ENCODE measurements around the gene CIB2.

CIB2 gene

DNA sequence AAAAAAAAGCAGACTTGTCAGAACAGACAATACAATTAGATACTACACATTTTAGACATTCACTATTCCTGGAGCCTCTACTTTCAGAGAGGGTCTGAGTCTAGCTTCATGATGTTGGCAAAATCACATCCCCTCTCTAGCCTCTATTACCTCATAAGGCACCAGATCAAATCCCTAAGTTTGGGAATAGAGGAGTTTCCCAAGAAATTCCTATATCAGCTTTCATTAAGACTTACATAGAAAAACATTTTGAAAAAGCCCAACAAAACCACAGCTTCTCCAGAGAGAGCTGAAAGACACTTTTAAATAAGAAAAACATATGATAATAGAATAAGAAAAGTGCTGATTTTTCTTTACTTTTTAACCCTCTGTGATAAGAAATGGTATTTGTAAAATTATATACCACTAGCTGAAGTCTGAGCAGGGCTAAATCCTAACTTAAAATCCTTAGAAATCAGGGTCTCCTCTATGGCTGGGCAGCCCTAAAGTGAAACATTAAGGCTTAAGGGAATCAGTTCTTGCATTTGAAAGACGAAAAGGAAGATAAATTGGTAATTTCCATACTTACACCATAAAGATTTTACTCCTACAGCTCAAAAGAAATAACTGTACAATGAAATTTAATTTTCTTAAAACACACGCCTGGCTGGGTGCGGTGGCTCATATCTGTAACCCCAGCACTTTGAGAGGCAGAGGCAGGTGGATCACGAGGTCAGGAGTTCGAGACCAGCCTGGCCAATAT is 58.0 kb downstream of the CIB2 start:
- no peak for ATAC-seq
- Mint-ChIP-seq H3K4me1 (peaks cover 28% of the 10 kb centered on the region), H3K27me3 (no peaks in the 10 kb centered on the region), H3K4me3 (no peak overlapping the region), H3K9me3 (no peaks in the 10 kb centered on the region), H3K36me3 (no peaks in the 10 kb centered on the region), H3K27ac (no peak overlapping the region)

DNA sequence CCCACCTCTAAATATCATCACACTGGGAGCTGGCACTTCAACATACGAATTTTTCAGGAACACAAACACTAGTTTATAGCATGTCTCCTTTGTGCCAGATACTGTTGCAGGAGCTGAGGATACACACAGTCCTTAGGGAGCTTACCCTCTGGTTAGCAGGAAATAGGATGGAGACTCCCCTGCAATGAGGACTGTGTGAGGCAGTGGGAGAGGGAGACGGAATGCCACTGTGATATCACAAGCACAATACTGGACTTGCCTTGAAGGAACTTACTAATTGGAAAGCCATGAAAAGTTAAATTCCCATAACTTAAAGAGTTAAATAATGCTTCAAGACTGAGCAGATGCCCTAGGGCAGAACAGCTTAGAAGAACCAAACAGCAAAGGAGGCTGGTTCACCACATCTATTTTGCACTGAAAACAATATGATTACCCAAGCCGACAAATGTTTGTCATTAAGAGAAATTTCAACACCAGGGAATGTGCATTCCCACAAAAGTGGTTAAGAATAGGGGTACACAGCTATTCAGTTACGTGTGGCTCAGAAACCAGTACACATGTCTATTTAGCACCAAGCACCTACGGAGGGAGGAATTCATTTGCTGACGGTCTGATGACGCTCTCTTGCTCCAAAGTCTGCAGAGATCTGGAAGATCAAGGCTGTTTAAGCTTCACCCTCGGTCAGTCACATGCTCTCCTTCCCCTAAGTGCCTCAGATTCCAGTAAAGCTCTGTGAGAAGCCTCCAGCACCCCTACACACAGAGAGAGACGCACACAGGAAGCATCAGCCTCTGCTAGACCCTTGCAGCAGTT is 59.0 kb downstream of the CIB2 start:
- Mint-ChIP-seq H3K27me3 (no peaks in the 10 kb centered on the region), H3K27ac (no peak overlapping the region), H3K9me3 (no peaks in the 10 kb centered on the region), H3K4me3 (no peak overlapping the region), H3K36me3 (no peaks in the 10 kb centered on the region), H3K4me1 (peaks cover 23% of the 10 kb centered on the region)
- no peak for ATAC-seq

DNA sequence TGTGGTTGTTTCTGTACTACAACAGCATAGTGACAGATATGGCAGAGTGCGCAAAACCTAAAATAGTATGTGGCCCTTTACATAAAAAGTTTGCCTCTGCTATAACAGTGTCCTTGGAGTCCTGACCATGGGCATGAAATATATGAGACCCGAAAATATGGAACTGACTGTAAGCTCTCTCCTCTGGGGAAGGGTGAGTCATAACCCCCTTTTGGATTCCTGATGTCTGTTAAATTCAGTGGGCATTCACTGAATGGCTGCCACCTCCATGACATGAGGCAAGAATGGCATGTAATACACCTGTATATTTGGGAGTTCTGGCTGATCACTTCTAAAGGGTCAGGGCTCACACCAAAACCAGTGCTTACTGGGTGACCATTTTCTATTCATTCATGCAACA is 59.9 kb downstream of the CIB2 start:
- Mint-ChIP-seq H3K27me3 (no peaks in the 10 kb centered on the region), H3K9me3 (no peaks in the 10 kb centered on the region), H3K27ac (no peak overlapping the region), H3K4me3 (no peak overlapping the region), H3K4me1 (peaks cover 16% of the 10 kb centered on the region), H3K36me3 (no peaks in the 10 kb centered on the region)
- ATAC-seq, result no peak

DNA sequence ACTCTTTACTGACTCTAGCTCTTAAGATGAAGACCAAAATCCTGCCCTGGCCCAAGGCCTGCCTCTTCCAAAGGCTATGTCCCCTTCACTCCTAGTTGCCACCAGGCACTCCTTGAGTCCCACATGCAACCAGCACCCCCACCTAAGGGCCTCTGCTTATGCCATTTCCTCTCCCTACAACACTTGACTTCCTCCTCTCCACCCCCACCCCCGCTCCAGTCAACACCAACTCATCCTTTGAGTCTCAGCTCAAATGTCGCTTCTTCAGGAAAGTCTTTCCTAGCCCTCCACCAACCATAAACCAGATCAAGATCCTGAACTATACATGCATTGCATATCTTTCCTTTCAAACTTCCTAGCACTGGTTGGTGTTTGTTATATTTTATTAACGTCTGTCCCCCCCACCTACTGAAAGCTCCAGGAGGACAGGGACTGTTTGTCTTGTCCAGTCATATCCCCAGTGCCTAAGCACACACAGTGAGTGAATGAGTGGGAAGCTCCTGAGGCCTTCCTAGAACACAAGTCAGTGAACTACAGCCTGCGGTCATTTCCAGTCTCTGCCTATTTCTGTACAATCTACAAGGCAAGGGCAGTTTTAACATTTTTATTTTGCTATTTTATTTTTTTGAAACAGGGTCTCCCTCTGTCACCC is 61.1 kb downstream of the CIB2 start:
- no peak for ATAC-seq
- Mint-ChIP-seq H3K9me3 (no peaks in the 10 kb centered on the region), H3K36me3 (no peaks in the 10 kb centered on the region), H3K27me3 (no peaks in the 10 kb centered on the region), H3K27ac (peak overlapping the region; percentile 43), H3K4me1 (peaks cover 7% of the 10 kb centered on the region), H3K4me3 (no peak overlapping the region)

DNA sequence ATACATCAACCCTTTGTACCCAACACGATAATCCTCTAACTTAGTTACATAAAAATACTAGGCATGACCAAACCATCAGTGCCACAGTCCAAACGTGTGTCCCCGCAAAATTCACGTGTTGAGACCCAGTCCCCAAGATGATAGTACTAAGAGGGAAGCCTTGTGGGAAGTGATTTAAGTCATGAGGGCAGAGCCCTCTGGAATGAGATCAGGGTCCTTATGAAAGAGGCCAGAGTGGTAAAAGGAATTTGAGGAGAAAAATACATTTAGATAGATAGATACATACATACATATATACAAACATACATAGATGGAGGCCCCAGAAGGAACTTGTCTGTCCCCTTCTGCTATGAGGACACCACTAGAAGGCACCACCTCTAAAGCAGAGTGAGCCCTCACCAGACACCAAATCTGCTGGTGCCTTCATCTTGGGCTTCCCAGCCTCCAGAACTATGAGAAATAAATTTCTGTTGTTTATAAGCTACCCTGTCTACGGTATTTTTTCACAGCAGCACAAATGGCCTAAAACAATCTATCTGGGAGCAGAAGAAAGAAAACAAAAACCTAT is 61.7 kb downstream of the CIB2 start:
- Mint-ChIP-seq H3K27ac (peak overlapping the region; percentile 43), H3K36me3 (no peaks in the 10 kb centered on the region), H3K27me3 (no peaks in the 10 kb centered on the region), H3K9me3 (no peaks in the 10 kb centered on the region), H3K4me1 (peaks cover 7% of the 10 kb centered on the region), H3K4me3 (no peak overlapping the region)
- ATAC-seq, result no peak

DNA sequence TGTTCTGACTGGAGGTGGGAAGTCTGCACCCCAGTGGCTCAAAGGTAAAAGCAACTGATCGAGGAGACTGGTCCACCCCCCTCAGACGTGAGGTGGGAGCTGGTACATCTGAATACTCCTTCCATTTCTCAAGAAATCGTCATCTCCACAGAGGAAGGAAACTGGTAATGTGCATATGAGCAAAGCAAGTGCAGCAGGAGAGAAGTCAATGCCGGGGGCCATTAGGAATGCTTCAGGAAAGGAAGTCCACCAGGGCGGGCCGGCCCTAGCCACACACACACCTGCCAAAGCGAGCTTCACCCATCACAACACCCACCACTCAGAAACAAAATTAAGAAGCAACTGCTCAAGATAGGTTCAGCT is 62.2 kb downstream of the CIB2 start:
- no peaks in the 10 kb centered on the region for H3K36me3 Mint-ChIP-seq
- no peaks in the 10 kb centered on the region for H3K27me3 Mint-ChIP-seq
- peak overlapping the region; percentile 43 for H3K27ac Mint-ChIP-seq
- no peaks in the 10 kb centered on the region for H3K9me3 Mint-ChIP-seq
- peaks cover 7% of the 10 kb centered on the region for H3K4me1 Mint-ChIP-seq
- H3K4me3 Mint-ChIP-seq, result peak overlapping the region; percentile 30
- peak; percentile 52 for ATAC-seq

DNA sequence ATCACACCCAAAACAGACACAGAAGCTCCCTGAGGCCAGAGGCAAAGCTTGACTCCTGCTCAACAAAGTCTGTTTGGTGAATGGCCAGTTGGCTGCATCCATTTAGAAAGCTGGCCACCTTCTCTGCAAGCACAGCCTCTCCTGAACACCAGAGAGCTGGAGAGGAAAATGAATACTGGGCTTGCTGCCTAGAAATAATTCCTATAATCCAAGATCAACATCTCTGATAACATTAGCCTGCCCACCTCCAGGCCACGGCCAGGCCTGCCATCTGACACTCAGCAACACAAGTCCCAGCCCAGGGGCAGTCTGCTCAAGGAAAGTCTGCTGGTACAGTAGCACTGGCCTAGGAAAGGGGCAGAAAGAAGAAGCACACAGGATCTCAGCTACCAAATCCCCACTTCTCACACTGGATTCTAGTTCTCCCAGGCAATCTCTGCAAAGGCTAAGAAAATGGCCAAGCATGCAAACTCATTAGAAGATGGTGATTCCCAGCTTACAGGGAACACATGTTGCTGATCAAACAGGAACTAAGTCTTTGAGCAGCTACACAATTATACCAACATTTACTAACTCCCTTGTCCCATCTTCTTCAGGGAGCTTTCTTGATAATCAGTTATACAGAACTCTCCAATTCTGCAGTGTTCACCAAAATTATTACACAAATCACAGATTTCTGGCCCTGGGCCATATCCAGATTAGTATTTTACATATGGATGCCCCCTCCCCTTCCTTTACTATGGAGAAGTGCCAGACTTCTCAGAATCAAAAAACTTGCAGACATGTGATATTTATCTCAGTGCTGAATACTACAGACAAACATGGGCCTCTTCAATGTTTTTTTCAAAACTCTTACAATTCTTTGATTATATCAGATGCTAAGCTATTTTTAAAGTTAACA is 63.7 kb downstream of the CIB2 start:
- H3K27ac Mint-ChIP-seq, result no peak overlapping the region

DNA sequence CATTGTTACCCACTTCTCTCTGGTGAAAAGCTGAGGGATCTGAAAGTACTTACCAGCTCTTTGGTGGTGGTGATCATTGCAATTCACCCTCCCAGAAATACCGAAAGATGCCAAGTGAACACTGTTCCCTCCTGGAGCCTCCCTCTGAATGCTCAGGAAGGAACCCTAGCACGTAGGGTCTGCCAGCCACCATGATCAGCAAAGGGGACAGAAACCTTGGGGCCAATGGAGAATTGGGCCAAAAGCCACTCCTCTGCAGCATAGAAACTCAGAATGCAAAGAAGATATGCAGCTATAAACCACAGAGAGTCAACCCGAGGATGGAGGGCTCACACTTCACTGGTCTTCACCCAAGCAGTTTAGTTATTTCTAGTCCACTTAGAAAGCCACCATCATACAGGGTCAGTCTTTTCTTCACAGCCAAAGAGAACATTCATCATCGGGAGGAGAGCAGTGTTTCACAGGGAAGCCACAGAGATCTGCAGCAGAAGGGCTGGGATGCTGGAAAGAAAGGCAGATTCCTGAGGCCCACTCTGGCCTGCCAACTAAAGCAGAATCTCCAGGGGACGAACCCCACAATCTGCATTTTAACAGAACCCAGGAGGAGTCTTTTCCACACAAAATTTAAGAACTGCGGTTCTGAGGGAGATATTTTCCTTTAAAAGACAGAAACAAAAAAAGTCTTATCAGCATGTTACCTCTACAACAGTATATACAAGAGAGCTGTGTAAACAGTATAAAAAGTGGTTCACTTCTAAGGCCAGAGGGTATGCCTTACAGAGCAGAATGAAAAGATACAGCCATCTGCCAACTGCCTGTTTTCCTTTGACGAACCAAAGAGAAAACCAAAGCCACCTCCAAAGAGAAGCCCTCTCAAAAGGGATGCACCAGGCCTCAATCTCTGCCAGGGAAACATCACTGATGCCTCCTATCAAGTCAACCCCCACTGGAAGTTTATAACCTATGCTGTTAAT is 65.0 kb downstream of the CIB2 start:
- H3K27ac Mint-ChIP-seq, result no peak overlapping the region

More for the DNA sequence above, 63.7 kb downstream of the CIB2 start:
- ATAC-seq, result no peak
- no peak overlapping the region for H3K4me3 Mint-ChIP-seq
- peaks cover under 1% of the 10 kb centered on the region for H3K4me1 Mint-ChIP-seq
- no peaks in the 10 kb centered on the region for H3K27me3 Mint-ChIP-seq
- H3K36me3 Mint-ChIP-seq, result no peaks in the 10 kb centered on the region
- H3K9me3 Mint-ChIP-seq, result no peaks in the 10 kb centered on the region

DNA sequence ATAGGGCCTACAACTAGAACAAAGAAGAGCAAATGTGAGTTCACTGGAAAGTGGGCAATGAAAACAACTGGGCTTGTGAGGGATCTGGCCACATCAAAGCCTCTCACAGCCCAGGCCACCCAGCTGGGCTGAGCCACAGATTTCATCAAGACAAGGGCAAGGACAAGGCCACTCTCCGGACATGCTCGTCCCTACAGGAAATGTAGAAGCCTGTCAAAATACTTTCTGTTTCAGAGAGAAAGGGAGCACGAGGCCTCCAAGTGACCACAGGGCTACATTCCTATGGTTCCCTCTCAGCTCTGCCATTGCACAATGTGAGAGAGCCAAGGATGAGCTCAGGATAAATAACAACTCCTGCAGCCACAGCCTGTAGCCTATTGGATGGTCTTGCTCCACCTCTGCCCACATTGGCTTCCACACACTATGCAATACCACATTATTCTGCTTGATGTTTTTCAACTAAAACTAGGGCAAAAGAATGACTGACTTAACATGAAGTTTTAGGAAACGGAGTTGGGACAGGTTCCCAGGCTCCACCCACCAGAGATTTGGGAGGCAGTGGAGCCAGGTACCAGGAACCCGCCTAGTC is 65.9 kb downstream of the CIB2 start:
- Mint-ChIP-seq H3K4me3 (no peak overlapping the region), H3K27me3 (no peaks in the 10 kb centered on the region), H3K36me3 (no peaks in the 10 kb centered on the region), H3K27ac (no peak overlapping the region), H3K4me1 (peaks cover 5% of the 10 kb centered on the region), H3K9me3 (no peaks in the 10 kb centered on the region)
- no peak for ATAC-seq

More for the DNA sequence above, 65.0 kb downstream of the CIB2 start:
- H3K4me3 Mint-ChIP-seq, result no peak overlapping the region
- H3K27me3 Mint-ChIP-seq, result no peaks in the 10 kb centered on the region
- peak; percentile 86 for ATAC-seq
- peaks cover 5% of the 10 kb centered on the region for H3K4me1 Mint-ChIP-seq
- H3K9me3 Mint-ChIP-seq, result no peaks in the 10 kb centered on the region
- no peaks in the 10 kb centered on the region for H3K36me3 Mint-ChIP-seq

DNA sequence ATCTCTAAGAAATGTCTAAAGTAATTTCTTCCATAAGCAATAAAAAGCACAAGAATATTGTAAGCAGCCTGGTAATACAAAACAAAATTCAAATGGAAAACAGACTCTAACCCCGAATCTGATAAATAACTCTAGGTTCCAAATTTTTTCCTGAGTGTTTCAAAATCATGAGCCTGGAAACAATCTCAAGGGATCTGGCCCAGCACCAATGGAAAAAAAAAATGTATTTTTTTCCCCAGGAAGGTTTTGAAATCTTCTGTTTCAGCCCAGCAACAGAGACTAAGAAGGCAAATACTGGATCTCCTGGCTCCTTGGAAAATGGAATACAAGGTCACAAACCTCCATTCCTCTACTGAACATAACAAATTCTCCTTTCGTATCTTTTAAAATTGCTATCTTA is 66.7 kb downstream of the CIB2 start:
- no peak for ATAC-seq

DNA sequence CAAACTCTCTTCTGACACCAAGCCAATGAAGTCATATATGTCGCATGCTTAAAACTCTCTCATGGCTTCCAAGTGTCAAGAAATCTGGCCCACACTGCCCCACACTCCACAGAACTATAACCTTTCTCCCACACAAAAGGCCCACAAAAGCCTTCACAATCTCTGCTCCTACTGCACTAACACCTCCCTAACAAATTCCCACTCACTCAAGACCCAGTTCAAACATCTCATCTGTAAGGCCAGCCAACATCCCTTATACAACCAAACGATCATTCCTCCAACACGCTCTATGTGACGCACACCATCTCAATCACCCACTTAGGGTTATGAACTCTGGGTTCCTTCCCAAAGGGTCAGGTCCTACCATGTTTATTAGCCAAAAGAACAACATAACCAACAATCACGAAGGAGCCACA is 67.3 kb downstream of the CIB2 start:
- peaks cover 13% of the 10 kb centered on the region for H3K4me1 Mint-ChIP-seq

More for the DNA sequence above, 66.7 kb downstream of the CIB2 start:
- peaks cover 8% of the 10 kb centered on the region for H3K4me1 Mint-ChIP-seq
- no peak overlapping the region for H3K27ac Mint-ChIP-seq
- no peak overlapping the region for H3K4me3 Mint-ChIP-seq
- H3K27me3 Mint-ChIP-seq, result no peaks in the 10 kb centered on the region
- no peaks in the 10 kb centered on the region for H3K9me3 Mint-ChIP-seq
- H3K36me3 Mint-ChIP-seq, result no peaks in the 10 kb centered on the region

DNA sequence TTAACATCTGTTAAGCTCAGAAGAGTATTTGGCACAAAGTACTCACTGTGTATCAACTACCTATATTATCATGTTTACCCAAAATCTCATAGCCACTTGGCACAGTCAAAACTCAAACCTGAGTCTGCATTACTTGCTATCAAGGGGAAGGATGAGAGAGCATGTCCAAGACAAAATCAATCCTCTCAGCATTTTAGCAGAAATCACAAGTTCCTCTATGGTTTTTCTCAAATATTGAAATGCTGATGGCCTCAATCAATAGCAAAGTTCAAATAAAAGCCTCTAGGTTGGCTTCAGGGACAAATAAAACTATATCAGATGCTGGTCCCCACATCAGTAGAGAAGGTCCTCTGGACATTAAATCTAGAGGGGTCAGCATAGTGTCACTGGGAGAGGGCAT is 68.0 kb downstream of the CIB2 start:
- Mint-ChIP-seq H3K9me3 (no peaks in the 10 kb centered on the region), H3K4me3 (no peak overlapping the region), H3K36me3 (no peaks in the 10 kb centered on the region), H3K27me3 (no peaks in the 10 kb centered on the region), H3K27ac (no peak overlapping the region), H3K4me1 (peaks cover 17% of the 10 kb centered on the region)
- ATAC-seq, result no peak

More for the DNA sequence above, 67.3 kb downstream of the CIB2 start:
- H3K9me3 Mint-ChIP-seq, result no peaks in the 10 kb centered on the region
- H3K36me3 Mint-ChIP-seq, result no peaks in the 10 kb centered on the region
- no peaks in the 10 kb centered on the region for H3K27me3 Mint-ChIP-seq
- no peak overlapping the region for H3K4me3 Mint-ChIP-seq
- no peak for ATAC-seq
- H3K27ac Mint-ChIP-seq, result no peak overlapping the region

DNA sequence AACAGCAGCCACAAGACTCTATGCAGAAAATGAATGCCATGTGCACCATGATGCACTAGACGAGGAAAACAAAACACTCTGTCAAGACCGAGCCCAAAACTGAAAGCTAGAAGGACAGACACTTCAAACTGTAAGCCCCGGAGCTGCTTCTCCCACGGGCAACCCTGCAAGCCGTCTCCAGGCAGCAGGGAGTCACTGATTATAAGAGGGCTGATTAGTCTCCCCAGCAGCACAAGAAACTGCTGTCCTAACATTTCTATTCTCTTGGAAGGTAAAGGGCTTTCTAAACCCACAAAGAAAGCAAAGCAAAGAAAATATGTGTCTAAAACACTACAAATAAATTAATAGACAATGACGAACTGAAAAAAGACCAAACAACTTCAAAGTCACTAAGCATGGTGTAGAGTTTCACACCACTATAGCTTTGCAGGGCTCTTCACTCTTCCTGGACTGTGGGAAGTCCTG is 69.2 kb downstream of the CIB2 start:
- Mint-ChIP-seq H3K27me3 (no peaks in the 10 kb centered on the region), H3K27ac (no peak overlapping the region), H3K4me3 (no peak overlapping the region), H3K9me3 (no peaks in the 10 kb centered on the region), H3K4me1 (peaks cover 19% of the 10 kb centered on the region), H3K36me3 (no peaks in the 10 kb centered on the region)
- no peak for ATAC-seq

All from stimulated activated memory B cell treated with anti-CD40 and anti-IgM and Interleukin-4, amounts not matched to agents 10 μg/mL and 1 μg/mL and 100 μg/mL, for 72 hours (primary cell).